ENCODE measurements around the gene TMEM132E. TPM values are rescaled to one million over a fixed set of nuclear protein-coding genes. Genes with fewer than 3 reads are reported as not detected.

Gene TMEM132E
- total and polyA plus RNA-seq, 2 donors, result 0.09 to 0.78 TPM

GRCh38 chr17:34645594-34645993 is 66.2 kb downstream of the TMEM132E start:
- H3K27me3 ChIP-seq (ENCODE audit: control insufficient read depth in 2 of 2, insufficient read depth in 1 of 2, low read length in 1 of 2), result peaks cover 0 to 2% of the 10 kb centered on the region in 2 donors
- WGBS, result 50% methylated on average over 3 of the region's 3 CpGs

GRCh38 chr17:34647511-34647910 is 68.1 kb downstream of the TMEM132E start:
- no peaks in the 10 kb centered on the region for H3K9me3 ChIP-seq (ENCODE audit: control insufficient read depth in 2 of 2, insufficient read depth in 1 of 2, low read length in 1 of 2)
- no peak for DNase-seq (ENCODE audit: low read depth in 6 of 9, low spot score in 9 of 9)
- no peak overlapping the region for H3K27ac ChIP-seq (ENCODE audit: low read depth in 1 of 2, low read length in 1 of 2)
- no peak overlapping the region for H3K4me3 ChIP-seq (ENCODE audit: low read length in 2 of 2)
- WGBS, result 96% methylated on average over 3 of the region's 3 CpGs
- no peaks in the 10 kb centered on the region for H3K4me1 ChIP-seq (ENCODE audit: control insufficient read depth in 2 of 2, insufficient read depth in 2 of 2, low read length in 2 of 2)
- H3K36me3 ChIP-seq (ENCODE audit: control insufficient read depth in 2 of 2, insufficient read depth in 2 of 2, low read length in 1 of 2), result no peaks in the 10 kb centered on the region
- peaks cover 0 to 6% of the 10 kb centered on the region in 2 donors for H3K27me3 ChIP-seq (ENCODE audit: control insufficient read depth in 2 of 2, insufficient read depth in 1 of 2, low read length in 1 of 2)

More at GRCh38 chr17:34645594-34645993, 66.2 kb downstream of the TMEM132E start:
- Histone ChIP-seq H3K4me1 (ENCODE audit: control insufficient read depth in 2 of 2, insufficient read depth in 2 of 2, low read length in 2 of 2) (no peaks in the 10 kb centered on the region), H3K27ac (ENCODE audit: low read depth in 1 of 2, low read length in 1 of 2) (no peak overlapping the region), H3K9me3 (ENCODE audit: control insufficient read depth in 2 of 2, insufficient read depth in 1 of 2, low read length in 1 of 2) (no peaks in the 10 kb centered on the region), H3K4me3 (ENCODE audit: low read length in 2 of 2) (no peak overlapping the region), H3K36me3 (ENCODE audit: control insufficient read depth in 2 of 2, insufficient read depth in 2 of 2, low read length in 1 of 2) (no peaks in the 10 kb centered on the region)
- no peak for DNase-seq (ENCODE audit: low read depth in 6 of 9, low spot score in 9 of 9)

- no peak for DNase-seq (ENCODE audit: low read depth in 6 of 9, low spot score in 9 of 9)
- WGBS, result 66% methylated on average over 5 of the region's 5 CpGs
- H3K27ac ChIP-seq (ENCODE audit: low read depth in 1 of 2, low read length in 1 of 2), result no peak overlapping the region
- H3K4me3 ChIP-seq (ENCODE audit: low read length in 2 of 2), result no peak overlapping the region
- no peaks in the 10 kb centered on the region for H3K36me3 ChIP-seq (ENCODE audit: control insufficient read depth in 2 of 2, insufficient read depth in 2 of 2, low read length in 1 of 2)
- H3K27me3 ChIP-seq (ENCODE audit: control insufficient read depth in 2 of 2, insufficient read depth in 1 of 2, low read length in 1 of 2), result peaks cover 0 to 9% of the 10 kb centered on the region in 2 donors
- no peaks in the 10 kb centered on the region for H3K9me3 ChIP-seq (ENCODE audit: control insufficient read depth in 2 of 2, insufficient read depth in 1 of 2, low read length in 1 of 2)
- no peaks in the 10 kb centered on the region for H3K4me1 ChIP-seq (ENCODE audit: control insufficient read depth in 2 of 2, insufficient read depth in 2 of 2, low read length in 2 of 2)
Measured at GRCh38 chr17:34650051-34650750, 70.8 kb downstream of the TMEM132E start.

GRCh38 chr17:34651402-34651811 is 72.0 kb downstream of the TMEM132E start:
- no peak overlapping the region for H3K27ac ChIP-seq (ENCODE audit: low read depth in 1 of 2, low read length in 1 of 2)

GRCh38 chr17:34652021-34652555 is 72.7 kb downstream of the TMEM132E start:
- Histone ChIP-seq H3K4me1 (ENCODE audit: control insufficient read depth in 2 of 2, insufficient read depth in 2 of 2, low read length in 2 of 2) (no peaks in the 10 kb centered on the region), H3K27me3 (ENCODE audit: control insufficient read depth in 2 of 2, insufficient read depth in 1 of 2, low read length in 1 of 2) (peaks cover 0 to 9% of the 10 kb centered on the region in 2 donors), H3K36me3 (ENCODE audit: control insufficient read depth in 2 of 2, insufficient read depth in 2 of 2, low read length in 1 of 2) (no peaks in the 10 kb centered on the region), H3K4me3 (ENCODE audit: low read length in 2 of 2) (no peak overlapping the region), H3K9me3 (ENCODE audit: control insufficient read depth in 2 of 2, insufficient read depth in 1 of 2, low read length in 1 of 2) (no peaks in the 10 kb centered on the region), H3K27ac (ENCODE audit: low read depth in 1 of 2, low read length in 1 of 2) (no peak overlapping the region)
- no peak for DNase-seq (ENCODE audit: low read depth in 6 of 9, low spot score in 9 of 9)
- WGBS, result 76% methylated on average over 8 of the region's 8 CpGs

More at GRCh38 chr17:34651402-34651811, 72.0 kb downstream of the TMEM132E start:
- Histone ChIP-seq H3K9me3 (ENCODE audit: control insufficient read depth in 2 of 2, insufficient read depth in 1 of 2, low read length in 1 of 2) (no peaks in the 10 kb centered on the region), H3K4me3 (ENCODE audit: low read length in 2 of 2) (no peak overlapping the region), H3K36me3 (ENCODE audit: control insufficient read depth in 2 of 2, insufficient read depth in 2 of 2, low read length in 1 of 2) (no peaks in the 10 kb centered on the region), H3K4me1 (ENCODE audit: control insufficient read depth in 2 of 2, insufficient read depth in 2 of 2, low read length in 2 of 2) (no peaks in the 10 kb centered on the region), H3K27me3 (ENCODE audit: control insufficient read depth in 2 of 2, insufficient read depth in 1 of 2, low read length in 1 of 2) (peaks cover 0 to 9% of the 10 kb centered on the region in 2 donors)
- 87% methylated on average over 13 of the region's 13 CpGs for WGBS
- no peak for DNase-seq (ENCODE audit: low read depth in 6 of 9, low spot score in 9 of 9)

- Histone ChIP-seq H3K27me3 (ENCODE audit: control insufficient read depth in 2 of 2, insufficient read depth in 1 of 2, low read length in 1 of 2) (peaks cover 0 to 9% of the 10 kb centered on the region in 2 donors), H3K4me3 (ENCODE audit: low read length in 2 of 2) (no peak overlapping the region)
- WGBS, result 75% methylated on average over 11 of the region's 11 CpGs
Measured at GRCh38 chr17:34653511-34653910, 74.1 kb downstream of the TMEM132E start.

GRCh38 chr17:34654276-34654880 is 75.0 kb downstream of the TMEM132E start:
- DNase-seq (ENCODE audit: low read depth in 6 of 9, low spot score in 9 of 9), result no peak
- WGBS, result 58% methylated on average over 4 of the region's 4 CpGs
- H3K9me3 ChIP-seq (ENCODE audit: control insufficient read depth in 2 of 2, insufficient read depth in 1 of 2, low read length in 1 of 2), result no peaks in the 10 kb centered on the region
- no peak overlapping the region for H3K4me3 ChIP-seq (ENCODE audit: low read length in 2 of 2)
- no peaks in the 10 kb centered on the region for H3K36me3 ChIP-seq (ENCODE audit: control insufficient read depth in 2 of 2, insufficient read depth in 2 of 2, low read length in 1 of 2)
- peaks cover 0 to 9% of the 10 kb centered on the region in 2 donors for H3K27me3 ChIP-seq (ENCODE audit: control insufficient read depth in 2 of 2, insufficient read depth in 1 of 2, low read length in 1 of 2)
- H3K4me1 ChIP-seq (ENCODE audit: control insufficient read depth in 2 of 2, insufficient read depth in 2 of 2, low read length in 2 of 2), result no peaks in the 10 kb centered on the region
- H3K27ac ChIP-seq (ENCODE audit: low read depth in 1 of 2, low read length in 1 of 2), result no peak overlapping the region

More at GRCh38 chr17:34653511-34653910, 74.1 kb downstream of the TMEM132E start:
- Histone ChIP-seq H3K4me1 (ENCODE audit: control insufficient read depth in 2 of 2, insufficient read depth in 2 of 2, low read length in 2 of 2) (no peaks in the 10 kb centered on the region), H3K36me3 (ENCODE audit: control insufficient read depth in 2 of 2, insufficient read depth in 2 of 2, low read length in 1 of 2) (no peaks in the 10 kb centered on the region), H3K27ac (ENCODE audit: low read depth in 1 of 2, low read length in 1 of 2) (no peak overlapping the region), H3K9me3 (ENCODE audit: control insufficient read depth in 2 of 2, insufficient read depth in 1 of 2, low read length in 1 of 2) (no peaks in the 10 kb centered on the region)
- no peak for DNase-seq (ENCODE audit: low read depth in 6 of 9, low spot score in 9 of 9)

GRCh38 chr17:34654881-34655276 is 75.5 kb downstream of the TMEM132E start:
- Histone ChIP-seq H3K9me3 (ENCODE audit: control insufficient read depth in 2 of 2, insufficient read depth in 1 of 2, low read length in 1 of 2) (no peaks in the 10 kb centered on the region), H3K27ac (ENCODE audit: low read depth in 1 of 2, low read length in 1 of 2) (no peak overlapping the region), H3K36me3 (ENCODE audit: control insufficient read depth in 2 of 2, insufficient read depth in 2 of 2, low read length in 1 of 2) (no peaks in the 10 kb centered on the region), H3K4me1 (ENCODE audit: control insufficient read depth in 2 of 2, insufficient read depth in 2 of 2, low read length in 2 of 2) (no peaks in the 10 kb centered on the region), H3K27me3 (ENCODE audit: control insufficient read depth in 2 of 2, insufficient read depth in 1 of 2, low read length in 1 of 2) (peaks cover 0 to 9% of the 10 kb centered on the region in 2 donors), H3K4me3 (ENCODE audit: low read length in 2 of 2) (no peak overlapping the region)
- WGBS, result 89% methylated on average over 3 of the region's 3 CpGs
- no peak for DNase-seq (ENCODE audit: low read depth in 6 of 9, low spot score in 9 of 9)

GRCh38 chr17:34656801-34657200 is 77.4 kb downstream of the TMEM132E start:
- WGBS, result 89% methylated on average over 4 of the region's 4 CpGs
- peaks cover 0 to 3% of the 10 kb centered on the region in 2 donors for H3K27me3 ChIP-seq (ENCODE audit: control insufficient read depth in 2 of 2, insufficient read depth in 1 of 2, low read length in 1 of 2)
- H3K27ac ChIP-seq (ENCODE audit: low read depth in 1 of 2, low read length in 1 of 2), result no peak overlapping the region
- H3K4me3 ChIP-seq (ENCODE audit: low read length in 2 of 2), result no peak overlapping the region
- DNase-seq (ENCODE audit: low read depth in 6 of 9, low spot score in 9 of 9), result no peak
- H3K9me3 ChIP-seq (ENCODE audit: control insufficient read depth in 2 of 2, insufficient read depth in 1 of 2, low read length in 1 of 2), result no peaks in the 10 kb centered on the region
- no peaks in the 10 kb centered on the region for H3K36me3 ChIP-seq (ENCODE audit: control insufficient read depth in 2 of 2, insufficient read depth in 2 of 2, low read length in 1 of 2)
- H3K4me1 ChIP-seq (ENCODE audit: control insufficient read depth in 2 of 2, insufficient read depth in 2 of 2, low read length in 2 of 2), result no peaks in the 10 kb centered on the region
